GM12878 (cell line): ENCODE data around the gene EOMES. TPM values are rescaled to one million over a fixed set of nuclear protein-coding genes. Genes with fewer than 3 reads are reported as not detected.

Experiments used
- BHLHE40 ChIP-seq, 2 experiments: fragments of 450-650 bp in 1 of 2; IDR thresholded peaks; 2 replicates each; pipeline ENCODE4 v1.6.1; 2011 to 2017; ENCODE audit warnings: low read depth in 2 of 2, borderline replicate concordance in 1 of 2, improper control_type of control experiment in 1 of 2, low read length in 1 of 2, mild to moderate bottlenecking in 1 of 2
- CBFB ChIP-seq: IDR thresholded peaks from 2 replicates; pipeline ENCODE4 v1.6.1; 2016; ENCODE audit warnings: antibody characterized with exemption, low read depth
- GABPA ChIP-seq: IDR thresholded peaks from 2 replicates; pipeline ENCODE4 v1.6.1; 2014; ENCODE audit warnings: antibody characterized with exemption, low read depth, mild to moderate bottlenecking, inconsistent platforms
- MAX ChIP-seq: IDR thresholded peaks from 2 replicates; pipeline ENCODE4 v1.6.1; 2012; ENCODE audit warnings: low read depth, low read length, improper control_type of control experiment
- MXI1 ChIP-seq: fragments of 150-350 bp; IDR thresholded peaks from 2 replicates; pipeline ENCODE4 v1.6.1; 2011; ENCODE audit warnings: low read depth, mild to moderate bottlenecking, inconsistent platforms, low read length, improper control_type of control experiment
- RAD21 ChIP-seq: IDR thresholded peaks from 2 replicates; pipeline ENCODE4 v1.6.1; 2011; ENCODE audit warnings: mild to moderate bottlenecking, low read depth, low read length, moderate library complexity; ENCODE audit not compliant: insufficient read depth
- RB1 ChIP-seq: fragments of 450-650 bp; formaldehyde crosslinking; IDR thresholded peaks from 2 replicates; pipeline ENCODE4 v1.6.1; 2017; ENCODE audit warnings: mild to moderate bottlenecking, borderline replicate concordance
- SIN3A ChIP-seq: IDR thresholded peaks from 2 replicates; pipeline ENCODE4 v1.6.1; 2012; ENCODE audit warnings: low read depth, low read length, improper control_type of control experiment
- SKIL ChIP-seq: fragments of 450-650 bp; IDR thresholded peaks from 2 replicates; pipeline ENCODE4 v1.6.1; 2017; ENCODE audit warnings: mild to moderate bottlenecking, low read depth, inconsistent platforms; ENCODE audit not compliant: poor library complexity, severe bottlenecking
- SMC3 ChIP-seq: IDR thresholded peaks from 2 replicates; pipeline ENCODE4 v1.6.1; 2011; ENCODE audit warnings: low read length, improper control_type of control experiment, borderline replicate concordance
- SRF ChIP-seq, 2 experiments: IDR thresholded peaks; 2 replicates each; pipeline ENCODE4 v1.6.1; 2011; ENCODE audit warnings: low read depth in 2 of 2, low read length in 2 of 2, mild to moderate bottlenecking in 1 of 2, moderate library complexity in 1 of 2
- ZBTB40 ChIP-seq: fragments of 450-650 bp; IDR thresholded peaks from 2 replicates; pipeline ENCODE4 v1.6.1; 2016; ENCODE audit warnings: mild to moderate bottlenecking, moderate library complexity, borderline replicate concordance
- ZNF384 ChIP-seq: IDR thresholded peaks from 2 replicates; pipeline ENCODE4 v1.6.1; 2012; ENCODE audit warnings: low read depth, mild to moderate bottlenecking, low read length, improper control_type of control experiment, borderline replicate concordance
- ZNF687 ChIP-seq: fragments of 450-650 bp; IDR thresholded peaks from 2 replicates; pipeline ENCODE4 v1.6.1; 2017; ENCODE audit warnings: mild to moderate bottlenecking, moderate library complexity
- polyA plus RNA-seq, 11 experiments: library from polyadenylated mRNA; depleted of rRNA in 4 of 11; unstranded in 6 of 11; stranded (reverse) in 5 of 11; fragments of >200 nt; fragmentation: Nextera tagmentation in 4 of 11; fragmentation: Illumina TruSeq in 1 of 11; extraction: Ambion mirVana in 4 of 11; extraction: Trizol in 1 of 11; gene quantifications; 1 replicate in 1 of 11; 2 replicates in 10 of 11; pipeline versions ENCODE4 v1.2.1 to v1.2.3, GENCODE V29; 2011 to 2016; ENCODE audit warnings: inconsistent platforms in 2 of 11, missing spikeins in 2 of 11, low read depth in 1 of 11
- total RNA-seq, 4 experiments: library from RNA; depleted of rRNA in 3 of 4; stranded (reverse); fragments of >200 nt in 3 of 4; fragmentation: Illumina TruSeq in 1 of 4; extraction: Trizol in 1 of 4; gene quantifications; 2 replicates each; pipeline versions ENCODE4 v1.2.1 to v1.2.3, GENCODE V29; 2013 to 2021

Gene EOMES
- total and polyA plus RNA-seq, 10 of the 15 experiments (the other 5 are each of a cell fraction or from before 2014, with no cell fraction given) = 1.5 to 178 (median 4.5) TPM

DNA sequence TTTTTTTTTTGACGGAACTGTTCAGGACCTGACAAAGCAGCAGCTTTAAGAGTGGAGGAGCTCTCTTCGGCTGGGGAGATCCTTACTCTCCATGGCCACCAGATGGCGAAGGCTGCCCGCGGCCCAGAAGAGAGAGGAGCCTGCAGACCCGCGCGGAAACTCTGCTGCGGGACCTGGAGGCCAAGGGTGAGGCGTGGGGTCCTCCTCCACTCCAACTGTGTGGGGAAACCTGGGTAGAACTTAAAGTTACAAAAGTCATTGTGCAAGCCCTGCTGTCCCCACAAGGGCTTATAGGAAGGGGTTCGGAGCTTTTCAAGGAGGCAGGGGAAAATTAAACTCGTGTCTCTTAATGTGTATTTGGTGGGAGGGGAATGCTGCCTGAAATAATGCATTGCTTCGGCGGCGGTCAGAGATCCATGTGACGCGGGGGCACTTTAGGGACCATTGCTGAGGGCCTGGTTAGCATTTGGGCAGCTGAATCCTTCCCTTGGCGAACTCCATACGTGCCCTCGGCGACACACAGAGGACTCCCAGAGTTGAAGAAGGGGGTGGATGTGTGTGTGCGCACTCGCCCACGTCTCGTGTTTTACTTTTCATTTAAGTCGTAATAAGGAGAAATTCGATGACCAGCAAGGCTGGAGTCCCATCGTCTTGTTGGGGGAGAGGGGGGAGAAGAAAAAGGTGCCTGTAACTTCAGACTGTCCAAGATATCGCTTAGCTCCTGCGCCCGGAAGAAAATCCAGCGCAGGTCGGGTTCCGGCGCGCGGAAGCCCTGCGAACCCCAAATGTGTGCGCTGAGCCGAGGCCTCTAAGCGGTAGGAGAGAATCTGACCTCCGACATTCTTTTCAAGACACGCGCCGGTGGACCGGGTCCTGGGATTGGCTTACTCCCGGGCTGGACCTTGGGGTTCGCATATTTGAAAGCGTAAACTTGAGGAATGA lies 9.7 kb downstream of the EOMES start (continued):
- TF ChIP-seq GABPA = 0 out of 2 replicates have a peak, but pooled peaks have one; percentile 29
- TF ChIP-seq MAX = peak; percentile 25; the same call in 1 of the 2 replicates
- peak; percentile 85; the same call in 1 of the 2 replicates for TF ChIP-seq ZNF384
- TF ChIP-seq BHLHE40 (IDR thresholded peaks at IDR 0.05; ENCODE audit: borderline replicate concordance in 1 of 2, low read depth in 2 of 2, low read length in 1 of 2) = peak in 1 of 2 experiments; percentile 20; a peak in 1 of 4 replicates
- peak; percentile 90 for TF ChIP-seq SMC3
- peak; percentile 74; the same call in 1 of the 2 replicates for TF ChIP-seq RB1
- no peak for TF ChIP-seq SKIL
- peak; percentile 50 for TF ChIP-seq SIN3A
- no peak for TF ChIP-seq SRF (IDR thresholded peaks at IDR 0.05; ENCODE audit: low read depth in 2 of 2, low read length in 2 of 2)
- no peak; the same call in 1 of the 2 replicates for TF ChIP-seq ZBTB40
- TF ChIP-seq CBFB = no peak
- TF ChIP-seq RAD21 = peak; percentile 87
- TF ChIP-seq ZNF687 = peak; percentile 32; the same call in 1 of the 2 replicates
- peak; percentile 49; the same call in 1 of the 2 replicates for TF ChIP-seq MXI1
